NT2/D1 (cell line): ENCODE results near the gene PDGFRB.

Source experiments
- SUZ12 ChIP-seq: IDR thresholded peaks from 2 replicates; pipeline ENCODE4 v1.6.1; 2011; ENCODE audit not compliant: insufficient read length, insufficient read depth; ENCODE audit errors: extremely low read depth
- YY1 ChIP-seq: IDR thresholded peaks from 2 replicates; pipeline ENCODE4 v1.6.1; 2011; ENCODE audit not compliant: insufficient read length, insufficient read depth
- ZNF274 ChIP-seq: IDR thresholded peaks from 2 replicates; pipeline ENCODE4 v1.6.1; 2011; ENCODE audit warnings: mild to moderate bottlenecking, low read depth, low read length

- no peak for TF ChIP-seq SUZ12
- no peak for TF ChIP-seq ZNF274
- no peak for TF ChIP-seq YY1
Measured at GRCh38 chr5:150157168-150157567, 1.5 kb upstream of the PDGFRB start.
